SK-N-SH (cell line): Measurements from ENCODE around the gene KLHDC9.

Experiments used
- CHD2 ChIP-seq: fragments of 150-350 bp; IDR thresholded peaks from 2 replicates; pipeline ENCODE4 v1.6.1; 2018; ENCODE audit warnings: low read length; ENCODE audit not compliant: partially characterized antibody
- EP300 ChIP-seq, 2 experiments: IDR thresholded peaks; 2 replicates each; pipeline versions ENCODE4 v1.4.0 to v1.6.1; 2012; ENCODE audit warnings: borderline replicate concordance in 1 of 2, low read depth in 1 of 2, low read length in 1 of 2
- FOXM1 ChIP-seq: IDR thresholded peaks from 2 replicates; pipeline ENCODE4 v1.4.0; 2012; ENCODE audit warnings: low read depth, mild to moderate bottlenecking
- GABPA ChIP-seq: IDR thresholded peaks from 2 replicates; pipeline ENCODE4 v1.4.0; 2012; ENCODE audit warnings: low read depth, mild to moderate bottlenecking
- POLR2AphosphoS5 ChIP-seq: IDR thresholded peaks from 2 replicates; pipeline ENCODE4 v1.6.1; 2012; ENCODE audit warnings: low read depth, low read length
- RAD21 ChIP-seq: IDR thresholded peaks from 2 replicates; pipeline ENCODE4 v1.6.1; 2012; ENCODE audit warnings: mild to moderate bottlenecking, low read length
- RFX5 ChIP-seq: IDR thresholded peaks from 2 replicates; pipeline ENCODE4 v1.6.1; 2012; ENCODE audit warnings: mild to moderate bottlenecking, improper control_type of control experiment, low read length
- SMC3 ChIP-seq: IDR thresholded peaks from 2 replicates; pipeline ENCODE4 v1.6.1; 2012; ENCODE audit warnings: low read depth, low read length, improper control_type of control experiment
- YY1 ChIP-seq: IDR thresholded peaks from 2 replicates; pipeline ENCODE4 v1.4.0; 2012; ENCODE audit warnings: low read depth, mild to moderate bottlenecking
- TF ChIP-seq, protein P1 (sequence below): fragments of 200-600 bp; sonication (generic); IDR thresholded peaks from 2 replicates; pipeline ENCODE4 v1.6.1; 2017; ENCODE audit warnings: antibody characterized with exemption, mild to moderate bottlenecking, moderate library complexity
- TF ChIP-seq, protein P2 (sequence below): IDR thresholded peaks from 2 replicates; pipeline ENCODE4 v1.4.0; 2012; ENCODE audit warnings: low read depth
- TF ChIP-seq, protein P3 (sequence below): fragments of 150-350 bp; IDR thresholded peaks from 2 replicates; pipeline ENCODE4 v1.6.1; 2017; ENCODE audit warnings: antibody characterized with exemption, low read length, low read depth, borderline replicate concordance
- TF ChIP-seq, protein P4 (sequence below): IDR thresholded peaks from 2 replicates; pipeline ENCODE4 v1.4.0; 2012; ENCODE audit warnings: low read depth, borderline replicate concordance

DNA sequence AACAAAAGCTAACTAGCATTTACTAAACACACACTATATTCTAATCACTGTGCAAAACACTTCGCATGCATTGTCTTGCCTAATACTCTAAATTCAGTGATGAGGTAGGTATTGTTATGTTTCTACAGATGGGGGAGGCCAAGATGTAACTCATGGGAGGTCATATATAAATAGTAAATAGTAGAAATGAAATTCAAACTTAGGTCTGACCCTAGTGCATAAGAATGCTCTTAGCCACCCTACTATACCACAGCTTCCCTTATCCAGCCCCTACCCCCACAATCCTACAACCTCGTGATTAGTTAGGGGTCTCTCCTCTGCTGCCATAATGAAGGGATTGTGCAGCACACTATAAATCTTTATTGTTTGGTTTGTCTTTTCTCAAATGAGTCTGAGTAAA, 16.4 kb downstream of the KLHDC9 start:
- TF ChIP-seq RFX5 (no peak), RAD21 (no peak), POLR2AphosphoS5 (no peak), SMC3 (no peak), CHD2 (no peak), YY1 (no peak), GABPA (no peak), EP300 (IDR thresholded peaks at IDR 0.05; ENCODE audit: borderline replicate concordance in 1 of 2, low read depth in 1 of 2, low read length in 1 of 2) (no peak), FOXM1 (no peak)
- TF ChIP-seq, protein P1, sequence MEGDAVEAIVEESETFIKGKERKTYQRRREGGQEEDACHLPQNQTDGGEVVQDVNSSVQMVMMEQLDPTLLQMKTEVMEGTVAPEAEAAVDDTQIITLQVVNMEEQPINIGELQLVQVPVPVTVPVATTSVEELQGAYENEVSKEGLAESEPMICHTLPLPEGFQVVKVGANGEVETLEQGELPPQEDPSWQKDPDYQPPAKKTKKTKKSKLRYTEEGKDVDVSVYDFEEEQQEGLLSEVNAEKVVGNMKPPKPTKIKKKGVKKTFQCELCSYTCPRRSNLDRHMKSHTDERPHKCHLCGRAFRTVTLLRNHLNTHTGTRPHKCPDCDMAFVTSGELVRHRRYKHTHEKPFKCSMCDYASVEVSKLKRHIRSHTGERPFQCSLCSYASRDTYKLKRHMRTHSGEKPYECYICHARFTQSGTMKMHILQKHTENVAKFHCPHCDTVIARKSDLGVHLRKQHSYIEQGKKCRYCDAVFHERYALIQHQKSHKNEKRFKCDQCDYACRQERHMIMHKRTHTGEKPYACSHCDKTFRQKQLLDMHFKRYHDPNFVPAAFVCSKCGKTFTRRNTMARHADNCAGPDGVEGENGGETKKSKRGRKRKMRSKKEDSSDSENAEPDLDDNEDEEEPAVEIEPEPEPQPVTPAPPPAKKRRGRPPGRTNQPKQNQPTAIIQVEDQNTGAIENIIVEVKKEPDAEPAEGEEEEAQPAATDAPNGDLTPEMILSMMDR = no peak
- TF ChIP-seq, protein P2, sequence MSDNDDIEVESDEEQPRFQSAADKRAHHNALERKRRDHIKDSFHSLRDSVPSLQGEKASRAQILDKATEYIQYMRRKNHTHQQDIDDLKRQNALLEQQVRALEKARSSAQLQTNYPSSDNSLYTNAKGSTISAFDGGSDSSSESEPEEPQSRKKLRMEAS = no peak
- TF ChIP-seq, protein P3, sequence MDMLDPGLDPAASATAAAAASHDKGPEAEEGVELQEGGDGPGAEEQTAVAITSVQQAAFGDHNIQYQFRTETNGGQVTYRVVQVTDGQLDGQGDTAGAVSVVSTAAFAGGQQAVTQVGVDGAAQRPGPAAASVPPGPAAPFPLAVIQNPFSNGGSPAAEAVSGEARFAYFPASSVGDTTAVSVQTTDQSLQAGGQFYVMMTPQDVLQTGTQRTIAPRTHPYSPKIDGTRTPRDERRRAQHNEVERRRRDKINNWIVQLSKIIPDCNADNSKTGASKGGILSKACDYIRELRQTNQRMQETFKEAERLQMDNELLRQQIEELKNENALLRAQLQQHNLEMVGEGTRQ = no peak
- TF ChIP-seq, protein P4, sequence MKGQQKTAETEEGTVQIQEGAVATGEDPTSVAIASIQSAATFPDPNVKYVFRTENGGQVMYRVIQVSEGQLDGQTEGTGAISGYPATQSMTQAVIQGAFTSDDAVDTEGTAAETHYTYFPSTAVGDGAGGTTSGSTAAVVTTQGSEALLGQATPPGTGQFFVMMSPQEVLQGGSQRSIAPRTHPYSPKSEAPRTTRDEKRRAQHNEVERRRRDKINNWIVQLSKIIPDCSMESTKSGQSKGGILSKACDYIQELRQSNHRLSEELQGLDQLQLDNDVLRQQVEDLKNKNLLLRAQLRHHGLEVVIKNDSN = no peak
